SU-DHL-6 (cell line): ENCODE data around the gene RAG2.

Experiments used
- H2AFZ ChIP-seq: fragments of 200-600 bp; sonication (generic); 2 replicates; pipeline ENCODE4 v1.6.1; 2014; ENCODE audit warnings: low read depth, mild to moderate bottlenecking, moderate library complexity, mixed read lengths, antibody characterized with exemption, low read length; ENCODE audit not compliant: severe bottlenecking
- H3F3A ChIP-seq: fragments of 200-600 bp; shearing (Covaris generic); 2 replicates; pipeline ENCODE4 v1.6.0; 2016; ENCODE audit warnings: antibody characterized with exemption, mild to moderate bottlenecking; ENCODE audit not compliant: insufficient read depth
- H3K27ac ChIP-seq: fragments of 200-600 bp; sonication (generic); 2 replicates; pipeline ENCODE4 v1.5.1; 2016; ENCODE audit warnings: low read depth, mild to moderate bottlenecking, low read length, moderate library complexity, mixed read lengths
- H3K27me3 ChIP-seq: fragments of 200-600 bp; sonication (generic), shearing (Covaris generic); 2 replicates; pipeline ENCODE4 v1.6.0; 2014; ENCODE audit warnings: mild to moderate bottlenecking, low read length
- H3K36me3 ChIP-seq: fragments of 200-600 bp; sonication (generic); 2 replicates; pipeline ENCODE4 v1.6.1; 2014; ENCODE audit warnings: mild to moderate bottlenecking, low read length, mixed read lengths
- H3K4me2 ChIP-seq: fragments of 300-600, 200-600 bp; shearing (Covaris generic), sonication (generic); 2 replicates; pipeline ENCODE4 v1.6.0; 2014; ENCODE audit warnings: low read length, low read depth, mild to moderate bottlenecking; ENCODE audit not compliant: poor library complexity, severe bottlenecking
- H3K4me3 ChIP-seq: fragments of 200-600 bp; sonication (generic); 2 replicates; pipeline ENCODE4 v1.5.1; 2014; ENCODE audit warnings: antibody characterized with exemption, low read length, mild to moderate bottlenecking, mixed read lengths; ENCODE audit not compliant: insufficient read depth, poor library complexity, severe bottlenecking
- H3K79me2 ChIP-seq: fragments of 200-600 bp; sonication (generic); 2 replicates; pipeline ENCODE4 v1.6.1; 2014; ENCODE audit warnings: mild to moderate bottlenecking, low read length, moderate library complexity; ENCODE audit not compliant: insufficient read depth
- H3K9ac ChIP-seq: fragments of 200-600 bp; sonication (generic); 2 replicates; pipeline ENCODE4 v1.7.0; 2014; ENCODE audit warnings: mild to moderate bottlenecking, low read length
- H3K9me2 ChIP-seq: fragments of 200-600 bp; sonication (generic); replicated peaks from 2 replicates; pipeline ENCODE4 v1.6.1; 2014; ENCODE audit warnings: low read length; ENCODE audit not compliant: insufficient read depth
- H3K9me3 ChIP-seq: fragments of 200-600 bp; sonication (generic); 2 replicates; pipeline ENCODE4 v1.6.1; 2014; ENCODE audit warnings: low read length, mixed read lengths; ENCODE audit not compliant: insufficient read depth
- H4K20me1 ChIP-seq: fragments of 200-600 bp; sonication (generic); 2 replicates; pipeline ENCODE4 v1.6.1; 2014; ENCODE audit warnings: low read depth, mild to moderate bottlenecking, antibody characterized with exemption, low read length, moderate library complexity, mixed read lengths
- EZH2phosphoT487 ChIP-seq: fragments of 200-600 bp; sonication (generic), shearing (Covaris generic); conservative IDR thresholded peaks from 2 replicates; pipeline ENCODE4 v1.6.1; 2018; ENCODE audit warnings: mild to moderate bottlenecking, antibody characterized with exemption, low read length, moderate library complexity, mixed read lengths
- TF ChIP-seq, protein P1 (sequence below): fragments of 200-600 bp; sonication (generic); IDR thresholded peaks from one replicate; pipeline ENCODE4 v1.5.1; 2017; ENCODE audit warnings: antibody characterized with exemption, mild to moderate bottlenecking, low read length, moderate library complexity; ENCODE audit not compliant: insufficient read depth, poor library complexity, severe bottlenecking

RAG2 gene

GRCh38 chr11:36567694-36568093, 30.3 kb downstream of the RAG2 start, which contains the start of gene RAG1:
RAG1 (plus strand) TSS chr11:36568007; CDS start chr11:36573305, 5,298 bp downstream.
- no peak for TF ChIP-seq EZH2phosphoT487
- TF ChIP-seq, protein P1, sequence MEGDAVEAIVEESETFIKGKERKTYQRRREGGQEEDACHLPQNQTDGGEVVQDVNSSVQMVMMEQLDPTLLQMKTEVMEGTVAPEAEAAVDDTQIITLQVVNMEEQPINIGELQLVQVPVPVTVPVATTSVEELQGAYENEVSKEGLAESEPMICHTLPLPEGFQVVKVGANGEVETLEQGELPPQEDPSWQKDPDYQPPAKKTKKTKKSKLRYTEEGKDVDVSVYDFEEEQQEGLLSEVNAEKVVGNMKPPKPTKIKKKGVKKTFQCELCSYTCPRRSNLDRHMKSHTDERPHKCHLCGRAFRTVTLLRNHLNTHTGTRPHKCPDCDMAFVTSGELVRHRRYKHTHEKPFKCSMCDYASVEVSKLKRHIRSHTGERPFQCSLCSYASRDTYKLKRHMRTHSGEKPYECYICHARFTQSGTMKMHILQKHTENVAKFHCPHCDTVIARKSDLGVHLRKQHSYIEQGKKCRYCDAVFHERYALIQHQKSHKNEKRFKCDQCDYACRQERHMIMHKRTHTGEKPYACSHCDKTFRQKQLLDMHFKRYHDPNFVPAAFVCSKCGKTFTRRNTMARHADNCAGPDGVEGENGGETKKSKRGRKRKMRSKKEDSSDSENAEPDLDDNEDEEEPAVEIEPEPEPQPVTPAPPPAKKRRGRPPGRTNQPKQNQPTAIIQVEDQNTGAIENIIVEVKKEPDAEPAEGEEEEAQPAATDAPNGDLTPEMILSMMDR, result no peak
- Histone ChIP-seq H3K4me3 (no peak within 1 kb of the TSS), H3K27me3 (no peaks in the 10 kb centered on the region), H3K9me3 (no peaks in the 10 kb centered on the region), H3K4me2 (no peak within 1 kb of the TSS), H3F3A (no peaks in the 10 kb centered on the region), H3K9ac (no peak within 1 kb of the TSS), H4K20me1 (no peaks in the 10 kb centered on the region), H3K79me2 (no peaks in the 10 kb centered on the region), H2AFZ (no peak within 1 kb of the TSS), H3K9me2 (no peaks in the 10 kb centered on the region), H3K27ac (no peak within 1 kb of the TSS), H3K36me3 (no peaks in the 10 kb centered on the region)

GRCh38 chr11:36566407-36567053, 31.5 kb downstream of the RAG2 start:
- H3K79me2 ChIP-seq, result no peaks in the 10 kb centered on the region
- no peaks in the 10 kb centered on the region for H3K27me3 ChIP-seq
- H4K20me1 ChIP-seq, result no peaks in the 10 kb centered on the region
- TF ChIP-seq, protein P1, result no peak
- TF ChIP-seq EZH2phosphoT487, result no peak
- H3K9ac ChIP-seq, result no peak overlapping the region
- H3K9me2 ChIP-seq, result no peaks in the 10 kb centered on the region
- H3K36me3 ChIP-seq, result no peaks in the 10 kb centered on the region
- H3K9me3 ChIP-seq, result no peaks in the 10 kb centered on the region
- no peaks in the 10 kb centered on the region for H3F3A ChIP-seq
- no peak overlapping the region for H2AFZ ChIP-seq
- H3K4me3 ChIP-seq, result no peak overlapping the region
- no peak overlapping the region for H3K4me2 ChIP-seq
- H3K27ac ChIP-seq, result no peak overlapping the region

DNA sequence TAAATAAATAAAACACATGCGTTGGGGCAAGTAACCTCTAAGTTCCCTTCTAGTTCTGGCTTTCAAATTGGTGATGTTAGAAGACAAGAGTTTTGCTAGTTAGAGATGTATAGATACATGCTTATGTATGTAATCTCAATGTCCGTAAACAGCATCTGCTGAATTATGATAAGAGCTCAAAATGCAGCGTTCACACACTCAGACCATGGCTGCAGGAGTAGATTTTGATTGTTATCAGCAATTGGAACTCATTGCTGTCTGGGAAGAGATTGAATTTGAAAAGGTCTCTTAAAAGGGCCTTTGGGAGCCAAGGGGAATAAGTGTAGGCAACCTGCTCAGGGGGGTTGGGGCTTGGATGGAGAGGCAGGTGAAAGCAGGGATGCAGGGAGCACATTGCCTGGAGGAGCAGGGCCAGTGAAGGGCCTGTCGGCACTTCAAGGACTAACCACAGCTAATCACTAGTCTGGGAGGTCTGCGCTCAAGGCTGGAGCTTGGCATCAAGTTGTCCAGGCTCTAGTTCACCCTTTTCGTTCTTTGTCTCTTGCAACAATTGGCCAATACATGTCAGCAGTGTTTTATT, 32.9 kb downstream of the RAG2 start:
- Histone ChIP-seq H4K20me1 (no peaks in the 10 kb centered on the region), H3K36me3 (no peaks in the 10 kb centered on the region), H3F3A (no peaks in the 10 kb centered on the region), H3K9me2 (no peaks in the 10 kb centered on the region), H2AFZ (no peak overlapping the region), H3K27me3 (no peaks in the 10 kb centered on the region), H3K9me3 (no peaks in the 10 kb centered on the region), H3K4me3 (no peak overlapping the region), H3K79me2 (no peaks in the 10 kb centered on the region), H3K27ac (no peak overlapping the region), H3K9ac (no peak overlapping the region), H3K4me2 (no peak overlapping the region)
- TF ChIP-seq EZH2phosphoT487, result no peak
- TF ChIP-seq, protein P1, result no peak
